ENCODE measurements around the gene RCAN1. TPM values are rescaled to one million over a fixed set of nuclear protein-coding genes. Genes with fewer than 3 reads are reported as not detected.

Gene RCAN1
- total and polyA plus RNA-seq, 2 of the 4 experiments (the other 2 are of a cell fraction) = 53.5 to 175 TPM

- Histone ChIP-seq H3K18ac (ENCODE audit: low read depth, low read length) (no peak overlapping the region), H4K20me1 (ENCODE audit: insufficient read depth, low read length) (no peaks in the 10 kb centered on the region), H2BK5ac (ENCODE audit: low read depth, low read length, poor library complexity, severe bottlenecking) (no peak overlapping the region), H3K27ac (ENCODE audit: insufficient read depth, low read length) (no peak overlapping the region), H3K27me3 (ENCODE audit: control insufficient read depth, insufficient read depth, low read length) (no peaks in the 10 kb centered on the region), H3K9me3 (ENCODE audit: control insufficient read depth, insufficient read depth, low read length) (no peaks in the 10 kb centered on the region), H3K9ac (ENCODE audit: low read depth, low read length) (no peak overlapping the region), H4K5ac (ENCODE audit: low read depth, low read length) (no peak overlapping the region), H2BK15ac (ENCODE audit: low read depth, low read length) (no peak overlapping the region), H3K36me3 (ENCODE audit: control insufficient read depth, insufficient read depth, low read length) (no peaks in the 10 kb centered on the region), H3K4ac (ENCODE audit: low read depth, low read length) (no peak overlapping the region), H2BK120ac (ENCODE audit: low read depth, low read length) (no peak overlapping the region), H3K4me3 (ENCODE audit: insufficient read depth, low read depth, low read length) (no peak overlapping the region), H3K4me2 (ENCODE audit: low read depth, low read length) (no peak overlapping the region), H2AK5ac (ENCODE audit: low read depth, low read length) (no peak overlapping the region), H3K56ac (ENCODE audit: extremely low read depth, insufficient read depth, low read length) (no peak overlapping the region), H4K91ac (ENCODE audit: insufficient read depth, low read depth, low read length) (no peak overlapping the region), H2AFZ (replicated peaks; ENCODE audit: low read length, poor library complexity) (no peak overlapping the region), H4K8ac (ENCODE audit: low read depth in 2 of 2, low read length in 2 of 2) (no peak overlapping the region), H2AK9ac (replicated peaks; ENCODE audit: low read depth, low read length, poor library complexity) (no peak overlapping the region), H3K79me1 (ENCODE audit: low read depth in 1 of 2, low read length in 2 of 2) (peaks cover 0 to 8% of the 10 kb centered on the region in 2 experiments; a peak in 2 of 4 replicates), H3K14ac (replicated peaks; ENCODE audit: low read depth, low read length) (no peak overlapping the region; the same call in 1 of the 2 replicates), H3K9me1 (ENCODE audit: insufficient read depth, low read length) (peaks cover 2% of the 10 kb centered on the region; the same call in 1 of the 2 replicates), H2BK20ac (ENCODE audit: low read depth, low read length) (no peak overlapping the region), H3K23ac (ENCODE audit: low read depth, low read length) (no peak overlapping the region), H3K4me1 (ENCODE audit: control insufficient read depth, insufficient read depth, low read length) (peaks cover 2% of the 10 kb centered on the region; the same call in 1 of the 2 replicates)
- ChIA-PET POLR2A (ENCODE audit: unreplicated experiment) (no interaction called here), CTCF (interaction anchor here (1.0 kb wide), 1 partner anchor 61 kb away, joined by 5 read pairs; no protein-coding TSS in a partner anchor)
- in situ Hi-C loops (cut with MboI; ENCODE audit: low sequenced_read_pairs) (no loop called here), dilution Hi-C loops (cut with HindIII; ENCODE audit: low sequenced_read_pairs, unreplicated experiment) (no loop called here), intact Hi-C loops (cut with micrococcal nuclease) (no loop called here)
- no peak for ATAC-seq (ENCODE audit: low read depth)
- no CpG with 5 or more reads among the region's 4 CpGs for WGBS, 2 experiments (ENCODE audit: extremely low coverage in 2 of 2, insufficient read length in 1 of 2)
- TF ChIP-seq SMC3 (IDR thresholded peaks at IDR 0.05; ENCODE audit: low read depth, low read length) (no peak), NFE2L2 (IDR thresholded peaks at IDR 0.05; ENCODE audit: low read depth, low read length) (no peak), USF2 (IDR thresholded peaks at IDR 0.05; ENCODE audit: low read depth, low read length) (no peak), CEBPB (IDR thresholded peaks at IDR 0.05; ENCODE audit: low read depth, low read length) (no peak), ELK1 (IDR thresholded peaks at IDR 0.05; ENCODE audit: borderline replicate concordance, low read depth, low read length) (no peak), BHLHE40 (IDR thresholded peaks at IDR 0.05; ENCODE audit: low read depth, low read length) (no peak), RFX5 (IDR thresholded peaks at IDR 0.05; ENCODE audit: low read depth, low read length) (no peak), POLR2A (IDR thresholded peaks at IDR 0.05; ENCODE audit: low read depth, low read length) (no peak), MXI1 (IDR thresholded peaks at IDR 0.05; ENCODE audit: borderline replicate concordance, low read depth, low read length) (no peak), RAD21 (IDR thresholded peaks at IDR 0.05; ENCODE audit: low read length) (no peak), CHD1 (IDR thresholded peaks at IDR 0.05; ENCODE audit: low read depth, low read length) (no peak), MAZ (IDR thresholded peaks at IDR 0.05; ENCODE audit: borderline replicate concordance, low read depth, low read length) (no peak), RCOR1 (IDR thresholded peaks at IDR 0.05; ENCODE audit: insufficient replicate concordance, low read length) (no peak)
- no peak for DNase-seq
- BruUV-seq (replicated peaks) = no TSS peak
Observed at GRCh38 chr21:34569381-34569979, 45.4 kb downstream of the RCAN1 start.

All from IMR-90 (cell line).